HCT116 (cell line): Measurements from ENCODE around the gene OLFML3.

Experiments used
- POLR2A ChIP-seq: IDR thresholded peaks from 2 replicates; pipeline ENCODE4 v1.7.0; 2011; ENCODE audit warnings: borderline replicate concordance; ENCODE audit not compliant: insufficient read depth, insufficient read length; ENCODE audit errors: extremely low read depth
- TF ChIP-seq, protein P1 (sequence below), 3 experiments: fragments of 200-600 bp in 1 of 3; sonication (generic) in 1 of 3; IDR thresholded peaks in 2 of 3; conservative IDR thresholded peaks in 1 of 3; 2 replicates each; pipeline ENCODE4 v1.5.1; 2012 to 2017; ENCODE audit warnings: low read depth in 2 of 3, low read length in 2 of 3, antibody characterized with exemption in 1 of 3, borderline replicate concordance in 1 of 3, control low read depth in 1 of 3, mild to moderate bottlenecking in 1 of 3, mixed read lengths in 1 of 3, mixed run types in 1 of 3, moderate library complexity in 1 of 3; ENCODE audit not compliant: insufficient read depth in 1 of 3

DNA sequence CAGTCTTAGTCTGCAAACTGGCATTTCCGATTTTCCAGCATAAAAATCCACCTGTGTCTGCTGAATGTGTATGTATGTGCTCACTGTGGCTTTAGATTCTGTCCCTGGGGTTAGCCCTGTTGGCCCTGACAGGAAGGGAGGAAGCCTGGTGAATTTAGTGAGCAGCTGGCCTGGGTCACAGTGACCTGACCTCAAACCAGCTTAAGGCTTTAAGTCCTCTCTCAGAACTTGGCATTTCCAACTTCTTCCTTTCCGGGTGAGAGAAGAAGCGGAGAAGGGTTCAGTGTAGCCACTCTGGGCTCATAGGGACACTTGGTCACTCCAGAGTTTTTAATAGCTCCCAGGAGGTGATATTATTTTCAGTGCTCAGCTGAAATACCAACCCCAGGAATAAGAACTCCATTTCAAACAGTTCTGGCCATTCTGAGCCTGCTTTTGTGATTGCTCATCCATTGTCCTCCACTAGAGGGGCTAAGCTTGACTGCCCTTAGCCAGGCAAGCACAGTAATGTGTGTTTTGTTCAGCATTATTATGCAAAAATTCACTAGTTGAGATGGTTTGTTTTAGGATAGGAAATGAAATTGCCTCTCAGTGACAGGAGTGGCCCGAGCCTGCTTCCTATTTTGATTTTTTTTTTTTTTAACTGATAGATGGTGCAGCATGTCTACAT lies 2.5 kb upstream of the OLFML3 start:
- TF ChIP-seq, protein P1, sequence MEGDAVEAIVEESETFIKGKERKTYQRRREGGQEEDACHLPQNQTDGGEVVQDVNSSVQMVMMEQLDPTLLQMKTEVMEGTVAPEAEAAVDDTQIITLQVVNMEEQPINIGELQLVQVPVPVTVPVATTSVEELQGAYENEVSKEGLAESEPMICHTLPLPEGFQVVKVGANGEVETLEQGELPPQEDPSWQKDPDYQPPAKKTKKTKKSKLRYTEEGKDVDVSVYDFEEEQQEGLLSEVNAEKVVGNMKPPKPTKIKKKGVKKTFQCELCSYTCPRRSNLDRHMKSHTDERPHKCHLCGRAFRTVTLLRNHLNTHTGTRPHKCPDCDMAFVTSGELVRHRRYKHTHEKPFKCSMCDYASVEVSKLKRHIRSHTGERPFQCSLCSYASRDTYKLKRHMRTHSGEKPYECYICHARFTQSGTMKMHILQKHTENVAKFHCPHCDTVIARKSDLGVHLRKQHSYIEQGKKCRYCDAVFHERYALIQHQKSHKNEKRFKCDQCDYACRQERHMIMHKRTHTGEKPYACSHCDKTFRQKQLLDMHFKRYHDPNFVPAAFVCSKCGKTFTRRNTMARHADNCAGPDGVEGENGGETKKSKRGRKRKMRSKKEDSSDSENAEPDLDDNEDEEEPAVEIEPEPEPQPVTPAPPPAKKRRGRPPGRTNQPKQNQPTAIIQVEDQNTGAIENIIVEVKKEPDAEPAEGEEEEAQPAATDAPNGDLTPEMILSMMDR (IDR thresholded peaks at IDR 0.05 in 2 of 3, conservative IDR thresholded peaks at IDR 0.05 in 1 of 3; ENCODE audit: borderline replicate concordance in 1 of 3, insufficient read depth in 1 of 3, low read depth in 2 of 3, low read length in 2 of 3): peak; percentile 6 to 57 (median 46); a peak in 4 of 6 replicates
- TF ChIP-seq POLR2A: no peak
